ENCODE results near the gene RBPJL.

DNA sequence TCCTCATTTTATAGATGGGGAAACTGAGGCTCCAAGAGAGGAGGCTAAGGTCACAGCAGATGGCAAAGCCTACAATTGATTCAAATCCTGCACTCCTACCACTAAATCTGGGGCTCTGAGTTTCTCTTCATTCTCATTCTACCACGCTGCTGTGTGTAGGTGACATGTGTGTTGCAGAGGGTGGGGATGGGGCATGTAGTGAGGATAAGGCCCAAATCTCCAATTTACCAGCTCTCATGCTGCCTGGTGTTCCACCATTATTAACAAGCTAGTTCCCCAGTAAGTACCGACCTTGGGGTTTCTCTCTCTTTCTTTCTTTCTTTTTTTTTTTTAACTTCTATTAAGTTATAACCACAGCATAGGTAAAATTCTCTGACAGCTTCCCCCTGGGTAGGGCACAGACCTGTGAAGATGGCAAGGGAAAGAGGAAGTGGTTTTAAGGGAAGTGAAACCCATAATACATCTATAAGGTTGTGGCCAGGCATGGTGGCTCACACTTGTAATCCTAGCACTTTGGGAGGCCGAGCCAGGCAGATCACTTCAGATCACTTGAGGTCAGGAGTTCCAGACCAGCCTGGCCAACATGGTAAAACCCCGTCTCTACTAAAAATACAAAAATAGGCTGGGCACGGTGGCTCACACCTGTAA is 14.4 kb downstream of the RBPJL start:
- no peak for TF ChIP-seq EZH2 (IDR thresholded peaks at IDR 0.05; ENCODE audit: low read depth)
- TF ChIP-seq CTCF (conservative IDR thresholded peaks at IDR 0.05), result no peak
